ENCODE results near the gene WDR33.

WDR33 gene

GRCh38 chr2:127698553-127699355 is 112.2 kb downstream of the WDR33 start:
- TF ChIP-seq ZFP69B (tag by site-specific recombination; IDR thresholded peaks at IDR 0.05), result no peak
- TF ChIP-seq ZFP41 (tag by site-specific recombination; IDR thresholded peaks at IDR 0.05; ENCODE audit: borderline replicate concordance), result no peak
- TF ChIP-seq OVOL3 (tag by site-specific recombination; IDR thresholded peaks at IDR 0.05), result no peak
- no peak for TF ChIP-seq HOXC10 (CRISPR knock-in tag; IDR thresholded peaks at IDR 0.05)
- no peak for TF ChIP-seq ZNF148 (tag by site-specific recombination; IDR thresholded peaks at IDR 0.05; ENCODE audit: borderline replicate concordance)
- no peak for TF ChIP-seq ZIC2 (tag by site-specific recombination; IDR thresholded peaks at IDR 0.05)
- TF ChIP-seq ZNF660 (tag by site-specific recombination; IDR thresholded peaks at IDR 0.05), result no peak
- no peak for TF ChIP-seq ZNF121 (tag by site-specific recombination; IDR thresholded peaks at IDR 0.05)
- TF ChIP-seq ZNF837 (tag by site-specific recombination; IDR thresholded peaks at IDR 0.05), result no peak
- no peak for TF ChIP-seq ZNF350 (tag by site-specific recombination; IDR thresholded peaks at IDR 0.05)
- no peak for TF ChIP-seq ZNF704 (tag by site-specific recombination; IDR thresholded peaks at IDR 0.05)
- no peak for TF ChIP-seq ZNF311 (tag by site-specific recombination; IDR thresholded peaks at IDR 0.05; ENCODE audit: borderline replicate concordance)
- TF ChIP-seq ZNF239 (tag by site-specific recombination; IDR thresholded peaks at IDR 0.05), result no peak
- TF ChIP-seq ZNF529 (tag by site-specific recombination; IDR thresholded peaks at IDR 0.05; ENCODE audit: insufficient replicate concordance), result no peak
- no peak for TF ChIP-seq ZXDB (tag by site-specific recombination; IDR thresholded peaks at IDR 0.05)
- Histone ChIP-seq H3K4me1 (ENCODE audit: control insufficient read depth, insufficient read depth, low read length) (no peaks in the 10 kb centered on the region; the same call in 1 of the 2 replicates), H3K36me3 (ENCODE audit: control insufficient read depth in 2 of 2, insufficient read depth in 1 of 2, low read length in 2 of 2) (peaks cover 2 to 5% of the 10 kb centered on the region in 2 experiments; a peak in 2 of 3 replicates), H3K4me3 (ENCODE audit: low read depth, low read length) (no peak overlapping the region), H3K27ac (ENCODE audit: extremely low read depth, low read depth, low read length) (no peak overlapping the region), H3K9me3 (ENCODE audit: control insufficient read depth, insufficient read depth, low read depth, low read length) (no peaks in the 10 kb centered on the region)
- ChIA-PET POLR2A (no interaction called here), CTCF (interaction anchor here (0.6 kb wide), 1 partner anchor 104 kb away, joined by 3 read pairs; no protein-coding TSS in a partner anchor)

GRCh38 chr2:127697482-127698180 is 113.3 kb downstream of the WDR33 start:
- Histone ChIP-seq H3K27ac (ENCODE audit: extremely low read depth, low read depth, low read length) (no peak overlapping the region), H3K36me3 (ENCODE audit: control insufficient read depth in 2 of 2, insufficient read depth in 1 of 2, low read length in 2 of 2) (no peaks in the 10 kb centered on the region), H3K4me3 (ENCODE audit: low read depth, low read length) (no peak overlapping the region), H3K9me3 (ENCODE audit: control insufficient read depth, insufficient read depth, low read depth, low read length) (no peaks in the 10 kb centered on the region), H3K4me1 (ENCODE audit: control insufficient read depth, insufficient read depth, low read length) (no peaks in the 10 kb centered on the region; the same call in 1 of the 2 replicates)
- TF ChIP-seq ZNF660 (tag by site-specific recombination; IDR thresholded peaks at IDR 0.05) (no peak), SP2 (tag by site-specific recombination; IDR thresholded peaks at IDR 0.05) (no peak), ZNF544 (tag by site-specific recombination; IDR thresholded peaks at IDR 0.05) (no peak), PRDM6 (tag by site-specific recombination; IDR thresholded peaks at IDR 0.05) (no peak), ZNF211 (tag by site-specific recombination; IDR thresholded peaks at IDR 0.05; ENCODE audit: low read depth) (no peak)
- POLR2A ChIA-PET, result no interaction called here
- CTCF ChIA-PET, result no interaction called here

Data from HEK293 (cell line).